Activated B cell treated with CpG ODN at 0.5 μM for 24 hours (primary cell): ENCODE data around the gene BRPF1. TPM values are rescaled to one million over a fixed set of nuclear protein-coding genes. Genes with fewer than 3 reads are reported as not detected.

Experiments used
- ATAC-seq: fragments of 200-7000 bp; cut with Tn5 transposase; one replicate; pipeline ENCODE4 v1.10.0; 2021; ENCODE audit warnings: low read depth, mild to moderate bottlenecking, moderate library complexity
- CTCF ChIA-PET: fragments of 350-600 bp; sonication (Branson Sonifier 250); formaldehyde crosslinking; loops from one replicate; lab custom pipeline; 2021; ENCODE audit warnings: antibody characterized with exemption; lab: Charles Lee
- POLR2A ChIA-PET: fragments of 350-600 bp; sonication (Branson Sonifier 250); formaldehyde crosslinking; loops from one replicate; lab custom pipeline; 2021; ENCODE audit warnings: antibody characterized with exemption; lab: Charles Lee
- DNase-seq: peaks from one replicate; pipeline ENCODE4 v3.0.0; 2022
- H3K27ac Mint-ChIP-seq: one replicate; pipeline ENCODE4 v1.8.0; 2020; ENCODE audit warnings: mixed read lengths
- H3K27me3 Mint-ChIP-seq: one replicate; pipeline ENCODE4 v1.8.0; 2021; ENCODE audit warnings: mixed read lengths
- H3K36me3 Mint-ChIP-seq: one replicate; pipeline ENCODE4 v1.8.0; 2021; ENCODE audit warnings: low read depth, mixed read lengths
- H3K4me1 Mint-ChIP-seq: one replicate; pipeline ENCODE4 v1.8.0; 2021; ENCODE audit warnings: mixed read lengths
- H3K4me3 Mint-ChIP-seq: one replicate; pipeline ENCODE4 v1.8.0; 2020; ENCODE audit warnings: mild to moderate bottlenecking, mixed read lengths
- H3K9me3 Mint-ChIP-seq: one replicate; pipeline ENCODE4 v1.8.0; 2020; ENCODE audit warnings: mixed read lengths
- intact Hi-C: fragments of 100-400 bp; cut with micrococcal nuclease; formaldehyde crosslinking; loops from one replicate; pipeline ENCODE4 v1.15.1; 2024
- total RNA-seq: library from RNA; stranded (reverse); gene quantifications from 2 replicates; pipeline ENCODE4 v1.2.3, GENCODE V29; 2022
- TF ChIP-seq, protein P1 (sequence below): fragments of 200-600 bp; IDR thresholded peaks from one replicate; pipeline ENCODE4 v1.8.0; 2022; ENCODE audit warnings: antibody characterized with exemption, mild to moderate bottlenecking

The BRPF1 gene
- total RNA-seq, 1 donor from 2014 or later = 35.2 TPM

DNA sequence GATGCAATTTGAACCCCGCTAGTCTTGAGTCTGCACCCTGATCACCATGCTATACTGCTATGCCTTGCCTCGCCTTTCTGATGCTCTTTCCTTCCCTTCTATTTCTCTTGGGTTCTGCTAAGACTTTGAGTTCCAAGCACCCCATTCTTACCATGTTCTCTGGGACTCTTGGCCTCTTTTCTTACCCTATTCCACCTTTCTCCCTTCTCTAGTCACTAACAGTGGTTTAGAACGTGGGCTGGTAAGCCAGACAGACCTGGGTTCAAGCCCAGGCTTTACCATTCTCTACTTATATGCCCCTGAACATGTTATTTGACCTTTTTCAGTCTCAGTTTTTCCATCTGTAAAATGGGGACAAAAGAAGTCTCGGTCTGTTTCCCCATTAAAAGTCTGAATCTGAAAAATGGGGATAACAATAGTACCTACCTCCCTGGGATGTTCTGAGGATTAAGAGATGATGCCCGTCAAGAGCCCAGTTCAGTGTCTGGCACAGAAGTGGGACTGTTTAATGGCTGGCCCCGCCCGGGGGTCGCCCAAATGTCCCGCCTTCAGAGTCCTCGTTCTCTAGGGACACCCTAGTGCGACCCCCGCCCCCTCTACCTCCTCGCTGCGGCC lies 60.4 kb downstream of the BRPF1 start:
- ATAC-seq (no peak), DNase-seq (no peak)
- Mint-ChIP-seq H3K4me1 (peaks cover 61% of the 10 kb centered on the region), H3K36me3 (peaks cover 57% of the 10 kb centered on the region), H3K4me3 (peak overlapping the region; percentile 99), H3K27me3 (no peaks in the 10 kb centered on the region), H3K9me3 (no peaks in the 10 kb centered on the region), H3K27ac (peak overlapping the region; percentile 100)
- ChIA-PET POLR2A (interaction anchor here (0.8 to 6.2 kb wide), 20 partner anchors 10 to 529 kb away, joined by 3 to 146 read pairs (median 10); partner anchors contain the start of genes BRPF1, CRELD1, FANCD2 and JAGN1), CTCF (interaction anchor here (0.9 to 1.3 kb wide), 4 partner anchors 12 to 154 kb away, joined by 3 to 7 read pairs (median 4); partner anchors contain the start of gene CRELD1)
- intact Hi-C loops = loop anchor here (1.0 to 10.0 kb wide), 12 partner anchors 12 to 533 kb away; partner anchors contain the start of genes BRK1, BRPF1, CRELD1 and EMC3
- TF ChIP-seq, protein P1, sequence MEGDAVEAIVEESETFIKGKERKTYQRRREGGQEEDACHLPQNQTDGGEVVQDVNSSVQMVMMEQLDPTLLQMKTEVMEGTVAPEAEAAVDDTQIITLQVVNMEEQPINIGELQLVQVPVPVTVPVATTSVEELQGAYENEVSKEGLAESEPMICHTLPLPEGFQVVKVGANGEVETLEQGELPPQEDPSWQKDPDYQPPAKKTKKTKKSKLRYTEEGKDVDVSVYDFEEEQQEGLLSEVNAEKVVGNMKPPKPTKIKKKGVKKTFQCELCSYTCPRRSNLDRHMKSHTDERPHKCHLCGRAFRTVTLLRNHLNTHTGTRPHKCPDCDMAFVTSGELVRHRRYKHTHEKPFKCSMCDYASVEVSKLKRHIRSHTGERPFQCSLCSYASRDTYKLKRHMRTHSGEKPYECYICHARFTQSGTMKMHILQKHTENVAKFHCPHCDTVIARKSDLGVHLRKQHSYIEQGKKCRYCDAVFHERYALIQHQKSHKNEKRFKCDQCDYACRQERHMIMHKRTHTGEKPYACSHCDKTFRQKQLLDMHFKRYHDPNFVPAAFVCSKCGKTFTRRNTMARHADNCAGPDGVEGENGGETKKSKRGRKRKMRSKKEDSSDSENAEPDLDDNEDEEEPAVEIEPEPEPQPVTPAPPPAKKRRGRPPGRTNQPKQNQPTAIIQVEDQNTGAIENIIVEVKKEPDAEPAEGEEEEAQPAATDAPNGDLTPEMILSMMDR = no peak

- peaks cover 67% of the 10 kb centered on the region for H3K4me1 Mint-ChIP-seq
- ChIA-PET CTCF (interaction anchor here (0.9 to 1.3 kb wide), 4 partner anchors 11 to 140 kb away, joined by 3 to 8 read pairs (median 6); partner anchors contain the start of gene CRELD1), POLR2A (interaction anchor here (0.6 to 6.2 kb wide), 33 partner anchors 9 to 570 kb away, joined by 3 to 146 read pairs (median 6); partner anchors contain the start of genes BRPF1, CAMK1, CRELD1 and EMC3)
Observed at GRCh38 chr3:9792405-9793160, 61.0 kb downstream of the BRPF1 start, which contains the start of the genes ARPC4 and TADA3. Gene ARPC4 (plus strand): TSS chr3:9793082. CDS start chr3:9793122, 40 bp downstream. Gene TADA3 (minus strand): TSS chr3:9792473. CDS start chr3:9791466, 1,007 bp downstream.

GRCh38 chr3:9793161-9793781 lies 61.7 kb downstream of the BRPF1 start:
- DNase-seq (no peak), ATAC-seq (peak; percentile 2)
- TF ChIP-seq, protein P1 = no peak
- ChIA-PET POLR2A (interaction anchor here (0.6 to 6.2 kb wide), 34 partner anchors 8 to 569 kb away, joined by 3 to 146 read pairs (median 6); partner anchors contain the start of genes BRPF1, CAMK1, CRELD1 and EMC3), CTCF (interaction anchor here (1.0 to 1.3 kb wide), 3 partner anchors 11 to 140 kb away, joined by 4 to 8 read pairs (median 7); partner anchors contain the start of gene CRELD1)
- intact Hi-C loops = loop anchor here (2.0 to 10.0 kb wide), 4 partner anchors 140 to 532 kb away; partner anchors contain the start of genes BRK1, CRELD1, EMC3 and SEC13
- Mint-ChIP-seq H3K27ac (peak overlapping the region; percentile 100), H3K4me1 (peaks cover 70% of the 10 kb centered on the region), H3K4me3 (peak overlapping the region; percentile 99), H3K27me3 (no peaks in the 10 kb centered on the region), H3K36me3 (peaks cover 61% of the 10 kb centered on the region), H3K9me3 (no peaks in the 10 kb centered on the region)

More at GRCh38 chr3:9792405-9793160, 61.0 kb downstream of the BRPF1 start, which contains the start of the genes ARPC4 and TADA3:
- ATAC-seq (peak; percentile 75), DNase-seq (peak; percentile 92)
- Mint-ChIP-seq H3K4me3 (peak within 1 kb of the TSS; percentile 99), H3K27ac (peak within 1 kb of the TSS; percentile 100), H3K9me3 (no peaks in the 10 kb centered on the region), H3K36me3 (peaks cover 57% of the 10 kb centered on the region), H3K27me3 (no peaks in the 10 kb centered on the region)
- TF ChIP-seq, protein P1 = no peak
- intact Hi-C loops = loop anchor here (1.0 to 10.0 kb wide), 12 partner anchors 12 to 532 kb away; partner anchors contain the start of genes BRK1, BRPF1, CRELD1 and EMC3

DNA sequence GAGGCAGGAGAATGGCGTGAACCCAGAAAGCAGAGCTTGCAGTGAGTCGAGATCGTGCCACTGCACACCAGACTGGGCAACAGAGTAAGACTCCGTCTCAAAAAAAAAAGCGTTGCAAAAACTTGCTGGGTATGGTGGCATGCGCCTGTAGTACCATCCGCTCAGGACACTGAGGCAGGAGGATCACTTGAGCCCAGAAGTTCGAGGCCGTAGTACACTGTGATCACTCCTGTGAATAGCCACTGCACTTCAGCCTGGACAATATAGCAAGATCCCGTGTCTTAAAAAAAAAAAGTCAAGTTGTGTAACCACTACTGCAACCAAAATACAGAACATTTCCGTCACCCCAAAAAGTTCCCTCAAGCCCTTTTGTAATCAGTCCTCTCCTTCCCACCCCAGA lies 62.9 kb downstream of the BRPF1 start:
- intact Hi-C loops = loop anchor here (5.0 to 10.0 kb wide), 2 partner anchors 323 to 530 kb away; partner anchors contain the start of genes BRK1 and SEC13
- ChIA-PET CTCF (interaction anchor here (1.6 kb wide), 1 partner anchor 44 kb away, joined by 5 read pairs; the partner anchor contains the start of gene OGG1), POLR2A (interaction anchor here (0.8 to 6.2 kb wide), 5 partner anchors 12 to 192 kb away, joined by 6 to 146 read pairs (median 106); partner anchors contain the start of genes EMC3, OGG1 and TTLL3)
- DNase-seq (no peak), ATAC-seq (no peak)
- peaks cover 63% of the 10 kb centered on the region for H3K36me3 Mint-ChIP-seq
- H3K27ac Mint-ChIP-seq = peak overlapping the region; percentile 100
- TF ChIP-seq, protein P1 = no peak
- no peaks in the 10 kb centered on the region for H3K9me3 Mint-ChIP-seq
- H3K27me3 Mint-ChIP-seq = no peaks in the 10 kb centered on the region
- H3K4me3 Mint-ChIP-seq = peak overlapping the region; percentile 99
- H3K4me1 Mint-ChIP-seq = peaks cover 70% of the 10 kb centered on the region
